KMS-11 (cell line): Measurements from ENCODE around the gene BAIAP2.

Source experiments
- H2AFZ ChIP-seq: fragments of 200-600 bp; sonication (generic); 2 replicates; pipeline ENCODE4 v1.6.1; 2016; ENCODE audit warnings: antibody characterized with exemption, mixed run types, low read depth
- H3K27ac ChIP-seq: fragments of 200-600 bp; sonication (generic); 2 replicates; pipeline ENCODE4 v1.6.1; 2016; ENCODE audit warnings: mild to moderate bottlenecking, mixed run types
- H3K27me3 ChIP-seq: fragments of 200-600 bp; sonication (generic); 2 replicates; pipeline ENCODE4 v1.6.1; 2017; ENCODE audit warnings: mild to moderate bottlenecking, low read depth, mixed run types, moderate library complexity; ENCODE audit not compliant: insufficient read depth
- H3K36me3 ChIP-seq: fragments of 200-600 bp; sonication (generic); 2 replicates; pipeline ENCODE4 v1.6.1; 2017; ENCODE audit warnings: mild to moderate bottlenecking, mixed run types; ENCODE audit not compliant: insufficient read depth
- H3K4me1 ChIP-seq: fragments of 200-600 bp; sonication (generic); 2 replicates; pipeline ENCODE4 v1.6.1; 2016; ENCODE audit warnings: mild to moderate bottlenecking, low read depth, mixed run types; ENCODE audit not compliant: poor library complexity, severe bottlenecking
- H3K4me2 ChIP-seq: fragments of 200-600 bp; sonication (generic); 2 replicates; pipeline ENCODE4 v1.7.0; 2016; ENCODE audit warnings: mild to moderate bottlenecking, mixed run types
- H3K4me3 ChIP-seq: fragments of 200-600 bp; sonication (generic); IDR thresholded peaks from 2 replicates; pipeline ENCODE4 v1.6.1; 2017; ENCODE audit warnings: low read depth, low read length, mixed read lengths; ENCODE audit not compliant: insufficient read depth
- H3K79me2 ChIP-seq: fragments of 200-600 bp; sonication (generic); 2 replicates; pipeline ENCODE4 v1.6.1; 2016; ENCODE audit warnings: low read depth, mixed run types; ENCODE audit not compliant: insufficient read depth
- H3K9ac ChIP-seq: fragments of 200-600 bp; sonication (generic); 2 replicates; pipeline ENCODE4 v1.6.1; 2016; ENCODE audit warnings: mild to moderate bottlenecking, mixed run types
- H4K20me1 ChIP-seq: fragments of 200-600 bp; sonication (generic); 2 replicates; pipeline ENCODE4 v1.6.1; 2016; ENCODE audit warnings: mild to moderate bottlenecking, mixed run types; ENCODE audit not compliant: insufficient read depth
- CTCF ChIP-seq: fragments of 200-600 bp; sonication (generic); conservative IDR thresholded peaks from 2 replicates; pipeline ENCODE4 v1.6.1; 2017; ENCODE audit warnings: low read depth, mild to moderate bottlenecking, antibody characterized with exemption, low read length, moderate library complexity, mixed read lengths

Gene BAIAP2

GRCh38 chr17:81066072-81066471, 31.1 kb downstream of the BAIAP2 start:
- Histone ChIP-seq H3K36me3 (no peaks in the 10 kb centered on the region), H3K27ac (no peak overlapping the region), H2AFZ (no peak overlapping the region), H3K4me2 (no peak overlapping the region), H3K27me3 (peaks cover 96% of the 10 kb centered on the region), H4K20me1 (no peaks in the 10 kb centered on the region), H3K79me2 (no peaks in the 10 kb centered on the region), H3K4me3 (no peak overlapping the region), H3K4me1 (peaks cover 3% of the 10 kb centered on the region), H3K9ac (no peak overlapping the region)
- no peak for TF ChIP-seq CTCF

GRCh38 chr17:81066771-81067315, 31.9 kb downstream of the BAIAP2 start:
- no peaks in the 10 kb centered on the region for H3K79me2 ChIP-seq
- H4K20me1 ChIP-seq, result no peaks in the 10 kb centered on the region
- peaks cover 96% of the 10 kb centered on the region for H3K27me3 ChIP-seq
- no peaks in the 10 kb centered on the region for H3K36me3 ChIP-seq
- H3K27ac ChIP-seq, result no peak overlapping the region
- H3K4me1 ChIP-seq, result peaks cover 5% of the 10 kb centered on the region
- no peak overlapping the region for H3K9ac ChIP-seq
- H3K4me2 ChIP-seq, result no peak overlapping the region
- H3K4me3 ChIP-seq, result no peak overlapping the region
- no peak overlapping the region for H2AFZ ChIP-seq
- no peak for TF ChIP-seq CTCF

DNA sequence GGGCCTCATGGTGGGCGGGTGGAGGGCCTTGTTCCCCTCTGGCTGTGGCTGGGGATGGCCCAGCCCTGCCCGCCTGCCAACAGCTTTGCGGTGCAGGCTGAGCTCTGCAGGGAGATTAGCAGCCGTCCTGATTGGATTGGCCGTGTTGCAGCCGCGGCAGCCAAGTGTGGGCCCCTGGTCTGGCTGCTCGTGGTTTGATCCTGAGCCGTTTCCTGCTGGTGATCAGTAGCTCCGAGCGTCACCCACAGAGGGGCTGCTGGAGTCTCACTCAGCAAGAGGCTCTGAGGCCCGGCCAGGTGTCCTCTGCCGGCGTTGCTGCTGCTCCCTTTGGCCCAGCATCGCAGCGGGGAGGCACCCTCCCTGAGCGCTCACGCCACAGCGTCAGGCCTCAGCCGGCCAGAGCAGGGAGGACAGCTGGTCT, 32.5 kb downstream of the BAIAP2 start:
- H3K27me3 ChIP-seq, result peaks cover 96% of the 10 kb centered on the region
- H4K20me1 ChIP-seq, result no peaks in the 10 kb centered on the region
- peaks cover 5% of the 10 kb centered on the region for H3K4me1 ChIP-seq
- no peak overlapping the region for H3K4me3 ChIP-seq
- H3K9ac ChIP-seq, result no peak overlapping the region
- no peaks in the 10 kb centered on the region for H3K79me2 ChIP-seq
- no peak overlapping the region for H3K27ac ChIP-seq
- no peak for TF ChIP-seq CTCF
- H3K36me3 ChIP-seq, result no peaks in the 10 kb centered on the region
- no peak overlapping the region for H3K4me2 ChIP-seq
- no peak overlapping the region for H2AFZ ChIP-seq

- H3K9ac ChIP-seq, result no peak overlapping the region
- no peaks in the 10 kb centered on the region for H3K36me3 ChIP-seq
- no peaks in the 10 kb centered on the region for H3K79me2 ChIP-seq
- H2AFZ ChIP-seq, result no peak overlapping the region
- H3K4me2 ChIP-seq, result no peak overlapping the region
- H4K20me1 ChIP-seq, result no peaks in the 10 kb centered on the region
- peaks cover 98% of the 10 kb centered on the region for H3K27me3 ChIP-seq
- H3K4me1 ChIP-seq, result peaks cover 5% of the 10 kb centered on the region
- no peak overlapping the region for H3K4me3 ChIP-seq
- H3K27ac ChIP-seq, result no peak overlapping the region
- no peak for TF ChIP-seq CTCF
Observed at GRCh38 chr17:81068411-81069134, 33.6 kb downstream of the BAIAP2 start.
